ENCODE measurements around the gene TXNRD2. TPM values are rescaled to one million over a fixed set of nuclear protein-coding genes. Genes with fewer than 3 reads are reported as not detected.

Gene TXNRD2
- total RNA-seq, 4 donors from 2014 or later = 12.1 to 28.9 (median 21.6) TPM

DNA sequence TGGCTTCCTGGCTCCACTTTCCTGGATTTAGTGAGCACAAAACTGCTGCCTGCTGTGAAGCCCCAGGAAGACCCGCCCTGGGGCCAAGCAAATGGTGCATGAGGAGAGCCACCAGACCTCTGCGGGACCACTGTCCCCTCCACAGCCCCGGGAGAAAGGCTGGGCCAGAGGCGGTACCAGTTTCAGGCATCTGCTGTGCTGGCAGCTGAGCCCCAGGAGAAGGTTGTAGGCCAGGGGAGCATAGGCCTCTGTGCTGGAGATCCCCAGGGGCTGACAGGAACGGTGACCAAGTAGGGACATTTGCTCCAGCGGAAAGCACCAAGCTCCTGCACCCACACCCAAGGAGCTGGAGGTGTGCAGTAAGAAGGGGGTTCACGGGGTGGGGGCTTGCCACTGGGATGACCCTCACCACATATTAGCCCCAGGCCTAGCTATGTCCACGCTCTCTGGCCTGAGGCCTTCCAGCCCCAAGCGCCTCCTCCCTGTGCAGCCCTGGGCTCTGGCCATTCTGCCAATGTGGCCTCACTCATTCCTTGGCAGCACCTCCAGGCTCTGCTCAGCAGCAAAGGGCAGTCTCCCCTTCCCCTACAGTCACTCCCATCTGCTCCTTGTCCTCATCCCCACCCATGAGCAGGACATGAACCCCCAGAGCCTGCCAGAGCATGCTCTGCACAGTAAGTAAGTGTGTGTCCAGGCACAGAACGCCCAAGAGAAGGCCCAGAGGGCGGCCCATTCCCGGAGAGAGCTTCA is 24.1 kb downstream of the TXNRD2 start:
- in situ Hi-C loops (cut with MboI; ENCODE audit: low pct_ligation_motif_present in 1 of 4, low pct_unique_long_range_greater_than_20kb in 1 of 4, low sequenced_read_pairs in 3 of 4) (no loop called here), intact Hi-C loops (cut with DNase I; ENCODE audit: low total_unique reads) (no loop called here)
- TF ChIP-seq, protein P1, sequence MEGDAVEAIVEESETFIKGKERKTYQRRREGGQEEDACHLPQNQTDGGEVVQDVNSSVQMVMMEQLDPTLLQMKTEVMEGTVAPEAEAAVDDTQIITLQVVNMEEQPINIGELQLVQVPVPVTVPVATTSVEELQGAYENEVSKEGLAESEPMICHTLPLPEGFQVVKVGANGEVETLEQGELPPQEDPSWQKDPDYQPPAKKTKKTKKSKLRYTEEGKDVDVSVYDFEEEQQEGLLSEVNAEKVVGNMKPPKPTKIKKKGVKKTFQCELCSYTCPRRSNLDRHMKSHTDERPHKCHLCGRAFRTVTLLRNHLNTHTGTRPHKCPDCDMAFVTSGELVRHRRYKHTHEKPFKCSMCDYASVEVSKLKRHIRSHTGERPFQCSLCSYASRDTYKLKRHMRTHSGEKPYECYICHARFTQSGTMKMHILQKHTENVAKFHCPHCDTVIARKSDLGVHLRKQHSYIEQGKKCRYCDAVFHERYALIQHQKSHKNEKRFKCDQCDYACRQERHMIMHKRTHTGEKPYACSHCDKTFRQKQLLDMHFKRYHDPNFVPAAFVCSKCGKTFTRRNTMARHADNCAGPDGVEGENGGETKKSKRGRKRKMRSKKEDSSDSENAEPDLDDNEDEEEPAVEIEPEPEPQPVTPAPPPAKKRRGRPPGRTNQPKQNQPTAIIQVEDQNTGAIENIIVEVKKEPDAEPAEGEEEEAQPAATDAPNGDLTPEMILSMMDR (IDR thresholded peaks at IDR 0.05) = no peak
- TF ChIP-seq EP300 (IDR thresholded peaks at IDR 0.05; ENCODE audit: low read depth) (no peak), POLR2A (IDR thresholded peaks at IDR 0.05) (no peak), POLR2AphosphoS5 (IDR thresholded peaks at IDR 0.05) (no peak)
- Histone ChIP-seq H3K27ac (no peak overlapping the region), H3K27me3 (no peaks in the 10 kb centered on the region), H3K9me3 (no peaks in the 10 kb centered on the region), H3K36me3 (peaks cover 0 to 45% (median 10%) of the 10 kb centered on the region in 4 donors), H3K4me1 (no peaks in the 10 kb centered on the region), H3K4me3 (no peak overlapping the region)
- no peak for DNase-seq
- WGBS, 2 donors (ENCODE audit: low coverage in 1 of 2) = 97% methylated on average over 12 of the region's 12 CpGs; no CpG with 5 or more reads in 1 of the 2 donors

DNA sequence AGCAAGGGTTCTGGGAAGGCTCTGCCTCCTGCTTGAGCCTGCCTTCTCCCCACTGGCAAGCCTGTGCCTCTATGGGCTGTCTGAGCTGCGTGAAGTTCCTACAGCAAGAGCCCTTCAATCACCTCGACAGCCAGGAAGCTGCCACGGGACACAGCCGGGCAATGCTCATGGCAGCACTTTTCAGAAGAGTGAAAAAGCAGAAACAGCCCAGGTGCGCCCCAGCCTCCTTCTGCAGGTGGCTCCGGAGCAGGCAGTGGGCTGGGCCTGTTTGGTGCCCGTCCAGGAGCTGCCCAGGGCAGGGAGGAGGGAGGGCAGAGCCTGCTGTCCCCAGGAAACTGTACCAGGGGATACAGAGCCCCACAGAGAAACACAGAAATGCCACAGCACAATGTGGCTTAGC is 24.7 kb downstream of the TXNRD2 start:
- Histone ChIP-seq H3K4me1 (no peaks in the 10 kb centered on the region), H3K27me3 (no peaks in the 10 kb centered on the region), H3K9me3 (no peaks in the 10 kb centered on the region), H3K27ac (no peak overlapping the region), H3K36me3 (peaks cover 0 to 45% (median 10%) of the 10 kb centered on the region in 4 donors), H3K4me3 (no peak overlapping the region)
- DNase-seq = no peak
- intact Hi-C loops (cut with DNase I; ENCODE audit: low total_unique reads) (no loop called here), in situ Hi-C loops (cut with MboI; ENCODE audit: low pct_ligation_motif_present in 1 of 4, low pct_unique_long_range_greater_than_20kb in 1 of 4, low sequenced_read_pairs in 3 of 4) (no loop called here)
- TF ChIP-seq, protein P1 (IDR thresholded peaks at IDR 0.05) = no peak
- no peak for TF ChIP-seq EP300 (IDR thresholded peaks at IDR 0.05; ENCODE audit: low read depth)
- TF ChIP-seq POLR2AphosphoS5 (IDR thresholded peaks at IDR 0.05) = no peak
- TF ChIP-seq POLR2A (IDR thresholded peaks at IDR 0.05) = no peak
- WGBS, 2 donors (ENCODE audit: low coverage in 1 of 2) = 82% methylated on average over 7 of the region's 7 CpGs; no CpG with 5 or more reads in 1 of the 2 donors

DNA sequence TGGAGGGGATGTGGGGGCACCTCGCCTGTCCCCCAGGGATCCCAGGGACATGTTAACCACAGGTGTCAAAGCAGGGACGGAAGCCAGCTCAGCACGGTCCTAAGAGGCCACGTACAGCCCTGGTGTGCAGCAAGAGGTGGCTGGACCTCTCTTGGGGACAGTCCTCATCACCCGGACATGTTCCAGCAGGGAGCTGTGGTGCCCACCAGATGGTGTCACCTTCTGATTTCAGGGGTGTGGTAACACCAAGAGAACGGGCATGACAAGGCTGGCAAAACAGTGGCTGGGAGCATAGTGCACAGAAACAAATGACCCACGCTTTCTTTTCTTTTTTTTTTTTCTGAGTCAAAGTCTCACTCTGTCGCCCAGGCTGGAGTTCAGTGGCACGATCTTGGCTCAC is 25.6 kb downstream of the TXNRD2 start:
- intact Hi-C loops (cut with DNase I; ENCODE audit: low total_unique reads) = no loop called here
- no peak overlapping the region for H3K27ac ChIP-seq
- no peak for TF ChIP-seq EP300 (IDR thresholded peaks at IDR 0.05; ENCODE audit: low read depth)
- TF ChIP-seq, protein P1 (IDR thresholded peaks at IDR 0.05) = no peak
- TF ChIP-seq POLR2AphosphoS5 (IDR thresholded peaks at IDR 0.05) = no peak
- no peak for TF ChIP-seq POLR2A (IDR thresholded peaks at IDR 0.05)
- no peaks in the 10 kb centered on the region for H3K4me1 ChIP-seq
- H3K36me3 ChIP-seq = peaks cover 0 to 45% (median 10%) of the 10 kb centered on the region in 4 donors
- H3K9me3 ChIP-seq = no peaks in the 10 kb centered on the region
- 92 to 93% methylated on average over 7 to 9 of the region's 9 CpGs for WGBS, 2 donors (ENCODE audit: low coverage in 1 of 2)
- H3K27me3 ChIP-seq = no peaks in the 10 kb centered on the region
- no peak overlapping the region for H3K4me3 ChIP-seq
- DNase-seq = no peak
- in situ Hi-C loops (cut with MboI; ENCODE audit: low pct_ligation_motif_present in 1 of 4, low pct_unique_long_range_greater_than_20kb in 1 of 4, low sequenced_read_pairs in 3 of 4) = no loop called here

DNA sequence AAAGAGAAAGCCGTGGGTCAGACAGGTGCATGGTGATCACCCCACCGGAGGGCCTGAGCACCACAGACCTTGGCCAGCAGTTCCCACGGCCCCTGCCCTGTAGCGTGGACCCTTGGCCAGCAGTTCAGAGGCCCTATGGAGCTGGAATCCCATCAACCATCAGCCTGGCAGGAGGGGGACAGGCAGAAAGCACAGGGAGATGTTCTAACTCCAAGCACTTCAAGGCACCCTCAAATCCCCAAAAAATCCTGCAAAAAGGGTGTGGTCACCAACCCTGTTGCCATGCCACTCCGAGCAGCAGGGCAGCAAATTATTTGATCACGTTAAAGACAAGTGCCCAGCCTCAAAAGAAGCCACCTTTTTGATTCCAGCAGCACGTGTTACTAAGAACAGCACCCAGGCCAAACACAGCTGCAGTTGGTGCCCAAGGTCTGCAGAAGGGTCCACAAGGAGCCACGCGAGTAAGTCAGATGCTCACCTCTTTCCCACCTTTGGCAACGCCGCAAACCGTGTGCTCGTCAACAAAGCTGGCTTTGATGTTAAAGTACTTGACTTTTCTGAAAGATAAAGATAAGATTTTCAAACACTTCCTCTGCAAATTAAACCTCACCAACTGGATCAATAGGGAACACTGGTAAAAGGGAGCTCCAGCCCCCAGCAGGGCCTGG is 26.2 kb downstream of the TXNRD2 start:
- no peaks in the 10 kb centered on the region for H3K4me1 ChIP-seq
- intact Hi-C loops (cut with DNase I; ENCODE audit: low total_unique reads) = no loop called here
- H3K27me3 ChIP-seq = no peaks in the 10 kb centered on the region
- H3K9me3 ChIP-seq = no peaks in the 10 kb centered on the region
- no peak overlapping the region for H3K4me3 ChIP-seq
- H3K27ac ChIP-seq = no peak overlapping the region
- in situ Hi-C loops (cut with MboI; ENCODE audit: low pct_ligation_motif_present in 1 of 4, low pct_unique_long_range_greater_than_20kb in 1 of 4, low sequenced_read_pairs in 3 of 4) = no loop called here
- no peak for DNase-seq
- H3K36me3 ChIP-seq = peaks cover 0 to 45% (median 10%) of the 10 kb centered on the region in 4 donors
- TF ChIP-seq POLR2A (IDR thresholded peaks at IDR 0.05) (no peak), POLR2AphosphoS5 (IDR thresholded peaks at IDR 0.05) (no peak), EP300 (IDR thresholded peaks at IDR 0.05; ENCODE audit: low read depth) (no peak)
- TF ChIP-seq, protein P1 (IDR thresholded peaks at IDR 0.05) = no peak
- 88 to 91% methylated on average over 7 to 13 of the region's 13 CpGs for WGBS, 2 donors (ENCODE audit: low coverage in 1 of 2)
